Neural cell (in vitro differentiated cells): ENCODE results near the gene USP20. TPM values are rescaled to one million over a fixed set of nuclear protein-coding genes. Genes with fewer than 3 reads are reported as not detected.

Source experiments
- H2AFZ ChIP-seq: fragments of 200-600, 300-800 bp; sonication (generic), shearing (Covaris generic); 2 replicates; pipeline ENCODE4 v1.6.0; 2014; ENCODE audit warnings: low read depth, mild to moderate bottlenecking, antibody characterized with exemption, low read length, moderate library complexity
- H3F3A ChIP-seq: fragments of 200-600 bp; shearing (Covaris generic); 2 replicates; pipeline ENCODE4 v1.6.1; 2016; ENCODE audit warnings: mild to moderate bottlenecking, moderate library complexity, mixed read lengths, antibody characterized with exemption, low read length; ENCODE audit not compliant: insufficient read depth, poor library complexity, severe bottlenecking
- H3K27ac ChIP-seq: fragments of 200-600, 300-800 bp; sonication (generic), shearing (Covaris generic); 2 replicates; pipeline ENCODE4 v1.5.1; 2014; ENCODE audit warnings: mild to moderate bottlenecking, low read length, moderate library complexity
- H3K27me3 ChIP-seq: fragments of 300-800, 200-600 bp; sonication (generic), shearing (Covaris generic); 2 replicates; pipeline ENCODE4 v1.6.0; 2014; ENCODE audit warnings: mild to moderate bottlenecking, low read depth, low read length, moderate library complexity; ENCODE audit not compliant: insufficient read depth
- H3K36me3 ChIP-seq: fragments of 300-800, 200-600 bp; sonication (generic), shearing (Covaris generic); 2 replicates; pipeline ENCODE4 v1.5.1; 2014; ENCODE audit warnings: mild to moderate bottlenecking, antibody characterized with exemption, low read length, moderate library complexity; ENCODE audit not compliant: insufficient read depth
- H3K4me2 ChIP-seq: fragments of 300-800, 200-600 bp; sonication (generic), shearing (Covaris generic); 2 replicates; pipeline ENCODE4 v1.6.0; 2014; ENCODE audit warnings: mild to moderate bottlenecking, low read length
- H3K4me3 ChIP-seq: fragments of 300-800, 200-600 bp; sonication (generic), shearing (Covaris generic); 2 replicates; pipeline ENCODE4 v1.5.1; 2014; ENCODE audit warnings: mild to moderate bottlenecking, low read length, moderate library complexity
- H3K79me2 ChIP-seq: fragments of 200-600 bp; shearing (Covaris generic); replicated peaks from 2 replicates; pipeline ENCODE4 v1.6.0; 2014; ENCODE audit warnings: mild to moderate bottlenecking, low read length, moderate library complexity; ENCODE audit not compliant: insufficient read depth
- H3K9ac ChIP-seq: fragments of 300-800, 200-600 bp; sonication (generic), shearing (Covaris generic); 2 replicates; pipeline ENCODE4 v1.6.1; 2016; ENCODE audit warnings: mild to moderate bottlenecking, low read length, mixed read lengths
- H3K9me2 ChIP-seq: fragments of 200-600 bp; shearing (Covaris generic); 2 replicates; pipeline ENCODE4 v1.6.1; 2016; ENCODE audit warnings: mild to moderate bottlenecking, low read length, mixed read lengths; ENCODE audit not compliant: insufficient read depth
- H3K9me3 ChIP-seq: fragments of 200-600, 300-800 bp; sonication (generic), shearing (Covaris generic); 2 replicates; pipeline ENCODE4 v1.6.1; 2016; ENCODE audit warnings: mild to moderate bottlenecking, mixed run types, low read length, moderate library complexity, mixed read lengths
- H4K20me1 ChIP-seq: fragments of 200-600 bp; shearing (Covaris generic); 2 replicates; pipeline ENCODE4 v1.6.1; 2016; ENCODE audit warnings: mild to moderate bottlenecking, mixed run types; ENCODE audit not compliant: insufficient read depth
- EP300 ChIP-seq: fragments of 450-650 bp; conservative IDR thresholded peaks from 2 replicates; pipeline ENCODE4 v1.6.1; 2014; ENCODE audit warnings: antibody characterized with exemption, mild to moderate bottlenecking, moderate library complexity; ENCODE audit not compliant: poor library complexity, severe bottlenecking
- EZH2 ChIP-seq: fragments of 200-600, 300-800 bp; shearing (Covaris generic), sonication (generic); IDR thresholded peaks from 2 replicates; pipeline ENCODE4 v1.6.1; 2014; ENCODE audit warnings: antibody characterized with exemption, low read length, borderline replicate concordance, mild to moderate bottlenecking; ENCODE audit not compliant: insufficient read depth, poor library complexity, severe bottlenecking
- MXI1 ChIP-seq: fragments of 450-650 bp; conservative IDR thresholded peaks from 2 replicates; pipeline ENCODE4 v1.6.1; 2014; ENCODE audit warnings: antibody characterized with exemption, mild to moderate bottlenecking; ENCODE audit not compliant: poor library complexity, severe bottlenecking
- POLR2AphosphoS5 ChIP-seq: IDR thresholded peaks from 2 replicates; pipeline ENCODE4 v1.6.1; 2012
- RAD21 ChIP-seq: fragments of 450-650 bp; conservative IDR thresholded peaks from 2 replicates; pipeline ENCODE4 v1.6.1; 2014; ENCODE audit warnings: antibody characterized with exemption, mild to moderate bottlenecking, moderate library complexity
- SMC3 ChIP-seq: fragments of 450-650 bp; conservative IDR thresholded peaks from 2 replicates; pipeline ENCODE4 v1.6.1; 2014; ENCODE audit warnings: antibody characterized with exemption, mild to moderate bottlenecking, moderate library complexity; ENCODE audit not compliant: poor library complexity
- TAF1 ChIP-seq: IDR thresholded peaks from 2 replicates; pipeline ENCODE4 v1.6.1; 2012; ENCODE audit warnings: low read depth
- polyA plus RNA-seq: library from polyadenylated mRNA; depleted of rRNA; stranded (reverse); fragments of >200 nt; gene quantifications from 2 replicates; pipeline ENCODE4 v1.2.3, GENCODE V29; 2014
- TF ChIP-seq, protein P1 (sequence below): IDR thresholded peaks from 2 replicates; pipeline ENCODE4 v1.6.1; 2012; ENCODE audit warnings: borderline replicate concordance
- TF ChIP-seq, protein P2 (sequence below): fragments of 450-650 bp; IDR thresholded peaks from 2 replicates; pipeline ENCODE4 v1.5.1; 2014; ENCODE audit warnings: antibody characterized with exemption, mild to moderate bottlenecking, moderate library complexity; ENCODE audit not compliant: poor library complexity, severe bottlenecking

The USP20 gene
- polyA plus RNA-seq, 1 donor from 2014 or later: 39.8 TPM

DNA sequence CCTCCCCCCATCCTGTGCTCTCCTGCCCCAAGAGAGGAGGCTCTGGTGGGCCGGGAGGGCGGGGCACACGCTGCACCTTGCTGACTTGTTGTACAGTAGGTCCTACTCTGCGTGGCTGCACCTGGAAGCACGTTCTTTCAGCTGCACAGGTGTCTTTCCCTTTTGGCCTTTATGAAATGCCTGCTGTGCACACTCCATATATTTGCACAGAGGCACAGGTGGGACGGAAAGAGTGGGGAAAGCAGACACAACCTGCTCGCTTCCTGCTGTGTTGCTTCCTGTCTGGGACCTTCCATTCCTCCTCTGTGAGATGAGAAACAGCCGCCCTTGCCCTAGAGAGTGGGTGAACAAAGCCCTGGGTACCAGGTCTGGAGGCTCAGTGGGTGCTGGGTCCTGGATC, 4.8 kb downstream of the USP20 start:
- Histone ChIP-seq H3K27me3 (no peaks in the 10 kb centered on the region), H3K9ac (no peak overlapping the region), H3K79me2 (peaks cover 19% of the 10 kb centered on the region), H3K36me3 (no peaks in the 10 kb centered on the region), H4K20me1 (no peaks in the 10 kb centered on the region), H3K27ac (no peak overlapping the region), H2AFZ (no peak overlapping the region), H3K4me3 (no peak overlapping the region), H3K4me2 (no peak overlapping the region), H3K9me2 (no peaks in the 10 kb centered on the region), H3K9me3 (no peaks in the 10 kb centered on the region), H3F3A (no peaks in the 10 kb centered on the region)
- TF ChIP-seq, protein P1, sequence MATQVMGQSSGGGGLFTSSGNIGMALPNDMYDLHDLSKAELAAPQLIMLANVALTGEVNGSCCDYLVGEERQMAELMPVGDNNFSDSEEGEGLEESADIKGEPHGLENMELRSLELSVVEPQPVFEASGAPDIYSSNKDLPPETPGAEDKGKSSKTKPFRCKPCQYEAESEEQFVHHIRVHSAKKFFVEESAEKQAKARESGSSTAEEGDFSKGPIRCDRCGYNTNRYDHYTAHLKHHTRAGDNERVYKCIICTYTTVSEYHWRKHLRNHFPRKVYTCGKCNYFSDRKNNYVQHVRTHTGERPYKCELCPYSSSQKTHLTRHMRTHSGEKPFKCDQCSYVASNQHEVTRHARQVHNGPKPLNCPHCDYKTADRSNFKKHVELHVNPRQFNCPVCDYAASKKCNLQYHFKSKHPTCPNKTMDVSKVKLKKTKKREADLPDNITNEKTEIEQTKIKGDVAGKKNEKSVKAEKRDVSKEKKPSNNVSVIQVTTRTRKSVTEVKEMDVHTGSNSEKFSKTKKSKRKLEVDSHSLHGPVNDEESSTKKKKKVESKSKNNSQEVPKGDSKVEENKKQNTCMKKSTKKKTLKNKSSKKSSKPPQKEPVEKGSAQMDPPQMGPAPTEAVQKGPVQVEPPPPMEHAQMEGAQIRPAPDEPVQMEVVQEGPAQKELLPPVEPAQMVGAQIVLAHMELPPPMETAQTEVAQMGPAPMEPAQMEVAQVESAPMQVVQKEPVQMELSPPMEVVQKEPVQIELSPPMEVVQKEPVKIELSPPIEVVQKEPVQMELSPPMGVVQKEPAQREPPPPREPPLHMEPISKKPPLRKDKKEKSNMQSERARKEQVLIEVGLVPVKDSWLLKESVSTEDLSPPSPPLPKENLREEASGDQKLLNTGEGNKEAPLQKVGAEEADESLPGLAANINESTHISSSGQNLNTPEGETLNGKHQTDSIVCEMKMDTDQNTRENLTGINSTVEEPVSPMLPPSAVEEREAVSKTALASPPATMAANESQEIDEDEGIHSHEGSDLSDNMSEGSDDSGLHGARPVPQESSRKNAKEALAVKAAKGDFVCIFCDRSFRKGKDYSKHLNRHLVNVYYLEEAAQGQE: no peak
- TF ChIP-seq TAF1 (no peak), EP300 (no peak), MXI1 (no peak), RAD21 (no peak), SMC3 (no peak), EZH2 (no peak), POLR2AphosphoS5 (no peak)
- TF ChIP-seq, protein P2, sequence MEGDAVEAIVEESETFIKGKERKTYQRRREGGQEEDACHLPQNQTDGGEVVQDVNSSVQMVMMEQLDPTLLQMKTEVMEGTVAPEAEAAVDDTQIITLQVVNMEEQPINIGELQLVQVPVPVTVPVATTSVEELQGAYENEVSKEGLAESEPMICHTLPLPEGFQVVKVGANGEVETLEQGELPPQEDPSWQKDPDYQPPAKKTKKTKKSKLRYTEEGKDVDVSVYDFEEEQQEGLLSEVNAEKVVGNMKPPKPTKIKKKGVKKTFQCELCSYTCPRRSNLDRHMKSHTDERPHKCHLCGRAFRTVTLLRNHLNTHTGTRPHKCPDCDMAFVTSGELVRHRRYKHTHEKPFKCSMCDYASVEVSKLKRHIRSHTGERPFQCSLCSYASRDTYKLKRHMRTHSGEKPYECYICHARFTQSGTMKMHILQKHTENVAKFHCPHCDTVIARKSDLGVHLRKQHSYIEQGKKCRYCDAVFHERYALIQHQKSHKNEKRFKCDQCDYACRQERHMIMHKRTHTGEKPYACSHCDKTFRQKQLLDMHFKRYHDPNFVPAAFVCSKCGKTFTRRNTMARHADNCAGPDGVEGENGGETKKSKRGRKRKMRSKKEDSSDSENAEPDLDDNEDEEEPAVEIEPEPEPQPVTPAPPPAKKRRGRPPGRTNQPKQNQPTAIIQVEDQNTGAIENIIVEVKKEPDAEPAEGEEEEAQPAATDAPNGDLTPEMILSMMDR: no peak

DNA sequence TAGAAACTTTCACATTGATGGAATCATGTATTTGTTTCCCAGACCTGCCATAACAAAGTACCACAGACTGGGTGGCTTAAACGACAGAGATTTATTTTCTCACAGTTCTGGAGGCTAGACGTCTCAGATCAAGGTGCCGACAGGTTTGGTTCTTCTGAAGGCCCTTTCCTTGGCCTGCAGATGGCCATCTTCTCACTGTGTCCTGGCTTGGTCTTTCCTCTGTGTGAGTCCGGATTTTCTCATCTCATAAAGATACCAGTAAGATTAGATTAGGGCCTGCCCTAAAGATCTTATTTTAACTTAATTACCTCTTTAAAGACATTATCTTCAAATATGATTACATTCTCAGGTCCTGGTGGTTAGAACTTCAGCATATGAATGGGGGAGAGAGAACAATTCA, 5.8 kb downstream of the USP20 start:
- Histone ChIP-seq H3K9me3 (no peaks in the 10 kb centered on the region), H3K27ac (no peak overlapping the region), H3K27me3 (no peaks in the 10 kb centered on the region), H2AFZ (no peak overlapping the region), H4K20me1 (no peaks in the 10 kb centered on the region), H3K36me3 (no peaks in the 10 kb centered on the region), H3K79me2 (peaks cover 13% of the 10 kb centered on the region), H3K9ac (no peak overlapping the region), H3K9me2 (no peaks in the 10 kb centered on the region), H3F3A (no peaks in the 10 kb centered on the region), H3K4me3 (no peak overlapping the region), H3K4me2 (no peak overlapping the region)
- TF ChIP-seq, protein P1: no peak
- TF ChIP-seq POLR2AphosphoS5: no peak
- no peak for TF ChIP-seq EZH2
- TF ChIP-seq, protein P2: no peak
- no peak for TF ChIP-seq SMC3
- TF ChIP-seq TAF1: no peak
- no peak for TF ChIP-seq MXI1
- TF ChIP-seq EP300: no peak
- TF ChIP-seq RAD21: no peak
